ENCODE measurements around the gene ABCC1. TPM values are rescaled to one million over a fixed set of nuclear protein-coding genes. Genes with fewer than 3 reads are reported as not detected.

The ABCC1 gene
- total RNA-seq, 1 donor from 2014 or later: 17.0 TPM

DNA sequence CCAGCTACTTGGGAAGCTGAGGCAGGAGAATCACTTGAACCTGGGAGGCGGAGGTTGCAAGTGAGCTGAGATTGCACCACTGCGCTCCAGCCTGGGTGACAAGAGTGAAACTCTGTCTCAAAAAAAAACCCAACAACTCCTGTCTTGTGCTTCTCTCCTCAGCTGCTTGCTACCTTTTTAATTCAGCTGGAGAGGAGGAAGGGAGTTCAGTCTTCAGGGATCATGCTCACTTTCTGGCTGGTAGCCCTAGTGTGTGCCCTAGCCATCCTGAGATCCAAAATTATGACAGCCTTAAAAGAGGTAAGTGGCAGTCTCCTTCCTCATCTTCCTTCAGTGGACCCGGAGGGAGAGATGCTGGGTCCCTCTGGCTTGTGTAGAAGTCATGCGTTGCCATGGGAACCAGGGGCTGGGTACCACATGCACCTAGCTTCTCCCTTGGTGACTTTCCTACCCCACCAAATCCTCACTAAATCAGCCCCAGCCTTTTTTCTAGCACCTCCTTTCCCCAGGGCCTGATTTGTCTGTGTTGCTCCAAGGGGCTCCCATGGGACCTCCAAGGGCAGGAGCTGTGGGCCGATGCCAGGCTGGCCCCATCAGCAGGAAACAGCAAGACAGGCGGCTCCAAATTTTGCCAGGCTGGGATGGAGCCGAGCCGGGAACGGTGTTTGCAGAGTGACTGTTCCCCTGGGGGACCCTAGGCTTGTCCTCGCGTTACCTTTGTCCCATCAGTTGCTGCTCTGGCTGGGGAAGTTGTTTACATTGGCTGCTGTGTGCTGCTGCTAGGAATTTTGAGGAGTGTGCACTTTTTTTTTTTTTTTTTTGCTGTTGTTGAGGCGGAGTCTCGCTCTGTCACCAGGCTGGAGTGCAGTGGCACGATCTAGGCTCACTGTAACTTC, 65.2 kb downstream of the ABCC1 start:
- Histone ChIP-seq H3K36me3 (peaks cover 33% of the 10 kb centered on the region), H3K4me1 (peaks cover 39% of the 10 kb centered on the region), H3K27me3 (ENCODE audit: low read depth) (no peaks in the 10 kb centered on the region), H3K9me3 (replicated peaks) (no peaks in the 10 kb centered on the region), H3K27ac (replicated peaks) (peak overlapping the region; percentile 53), H3K4me3 (no peak overlapping the region)
- peak; percentile 70 for DNase-seq
- intact Hi-C loops (cut with micrococcal nuclease): no loop called here
- TF ChIP-seq CTCF (IDR thresholded peaks at IDR 0.05; ENCODE audit: borderline replicate concordance): no peak

- DNase-seq: no peak
- Histone ChIP-seq H3K27me3 (ENCODE audit: low read depth) (no peaks in the 10 kb centered on the region), H3K4me3 (no peak overlapping the region), H3K36me3 (peaks cover 38% of the 10 kb centered on the region), H3K9me3 (replicated peaks) (no peaks in the 10 kb centered on the region), H3K4me1 (peaks cover 39% of the 10 kb centered on the region), H3K27ac (replicated peaks) (no peak overlapping the region)
- TF ChIP-seq CTCF (IDR thresholded peaks at IDR 0.05; ENCODE audit: borderline replicate concordance): no peak
- intact Hi-C loops (cut with micrococcal nuclease): no loop called here
Measured at GRCh38 chr16:16015849-16016248, 66.4 kb downstream of the ABCC1 start.

DNA sequence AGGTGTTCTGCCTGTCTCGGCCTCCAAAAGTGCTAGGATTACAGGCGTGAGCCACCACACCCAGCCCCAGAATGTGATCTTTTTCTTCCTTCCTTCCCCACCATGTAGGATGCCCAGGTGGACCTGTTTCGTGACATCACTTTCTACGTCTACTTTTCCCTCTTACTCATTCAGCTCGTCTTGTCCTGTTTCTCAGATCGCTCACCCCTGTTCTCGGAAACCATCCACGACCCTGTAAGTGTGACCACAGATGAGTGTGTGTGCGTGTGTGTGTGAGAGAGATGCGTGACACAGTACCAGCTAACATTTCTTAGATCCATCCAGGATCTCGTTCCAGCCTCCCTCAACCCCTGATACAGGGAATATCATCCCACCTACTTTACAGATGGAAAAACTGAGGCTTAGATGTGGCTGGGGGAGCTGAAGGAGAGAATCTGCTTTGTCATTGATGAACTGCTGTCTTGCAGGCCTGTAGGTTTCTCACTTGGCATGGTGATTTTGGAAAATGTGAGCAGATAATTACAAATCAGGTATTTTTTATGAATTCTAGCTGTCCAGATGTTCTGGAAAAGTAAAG, 67.1 kb downstream of the ABCC1 start:
- no peak for TF ChIP-seq CTCF (IDR thresholded peaks at IDR 0.05; ENCODE audit: borderline replicate concordance)
- no peaks in the 10 kb centered on the region for H3K9me3 ChIP-seq (replicated peaks)
- intact Hi-C loops (cut with micrococcal nuclease): no loop called here
- H3K27me3 ChIP-seq (ENCODE audit: low read depth): no peaks in the 10 kb centered on the region
- H3K4me1 ChIP-seq: peaks cover 45% of the 10 kb centered on the region
- DNase-seq: no peak
- peaks cover 38% of the 10 kb centered on the region for H3K36me3 ChIP-seq
- no peak overlapping the region for H3K4me3 ChIP-seq
- no peak overlapping the region for H3K27ac ChIP-seq (replicated peaks)

DNA sequence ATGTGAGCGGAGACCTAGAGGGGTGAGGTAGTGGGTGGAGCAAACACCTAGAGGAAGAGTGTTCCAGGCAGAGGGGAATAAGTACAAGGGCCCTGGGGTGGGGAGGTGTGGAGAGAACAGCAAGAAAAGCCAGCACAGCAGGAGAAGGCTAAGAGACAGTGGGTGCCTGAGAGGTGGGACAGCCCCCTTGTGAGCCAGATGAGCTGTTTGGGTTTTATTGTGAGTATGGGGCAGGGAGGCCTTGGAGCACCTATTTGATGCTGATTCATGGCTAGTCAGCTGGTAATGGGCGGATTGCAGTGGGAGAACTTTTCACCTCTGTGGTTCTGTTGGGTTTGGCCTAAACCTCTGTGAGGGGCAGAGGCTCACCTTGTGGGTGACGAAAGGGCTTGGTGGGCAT, 68.4 kb downstream of the ABCC1 start:
- no peak for DNase-seq
- Histone ChIP-seq H3K4me3 (no peak overlapping the region), H3K9me3 (replicated peaks) (no peaks in the 10 kb centered on the region), H3K4me1 (peaks cover 53% of the 10 kb centered on the region), H3K27me3 (ENCODE audit: low read depth) (no peaks in the 10 kb centered on the region), H3K27ac (replicated peaks) (no peak overlapping the region), H3K36me3 (peaks cover 32% of the 10 kb centered on the region)
- no peak for TF ChIP-seq CTCF (IDR thresholded peaks at IDR 0.05; ENCODE audit: borderline replicate concordance)
- intact Hi-C loops (cut with micrococcal nuclease): no loop called here

DNA sequence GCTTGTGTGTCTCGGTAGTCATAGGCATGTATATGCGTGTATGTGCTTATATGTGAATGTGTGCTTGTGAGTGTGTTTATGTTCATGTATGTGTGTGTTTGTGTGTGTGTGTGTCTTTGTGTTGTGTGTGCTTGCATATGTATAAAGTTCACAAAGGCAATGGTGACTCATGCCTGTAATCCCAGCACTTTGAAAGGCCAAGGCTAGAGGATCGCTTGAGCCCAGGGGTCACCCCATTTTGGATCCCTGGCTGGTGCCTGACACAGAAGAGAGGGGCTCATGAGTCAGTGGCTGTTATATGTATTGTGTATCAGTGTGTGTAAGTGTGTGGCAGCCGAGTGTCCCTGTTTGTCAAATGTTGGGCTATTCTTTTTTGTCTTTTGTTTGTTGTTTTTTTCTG, 69.3 kb downstream of the ABCC1 start:
- DNase-seq: no peak
- peaks cover 32% of the 10 kb centered on the region for H3K36me3 ChIP-seq
- H3K27me3 ChIP-seq (ENCODE audit: low read depth): no peaks in the 10 kb centered on the region
- TF ChIP-seq CTCF (IDR thresholded peaks at IDR 0.05; ENCODE audit: borderline replicate concordance): no peak
- H3K27ac ChIP-seq (replicated peaks): no peak overlapping the region
- H3K4me1 ChIP-seq: peaks cover 51% of the 10 kb centered on the region
- no peak overlapping the region for H3K4me3 ChIP-seq
- intact Hi-C loops (cut with micrococcal nuclease): no loop called here
- H3K9me3 ChIP-seq (replicated peaks): no peaks in the 10 kb centered on the region

All from left ventricle myocardium inferior (tissue), 1 donor.